D721Med (cell line): ENCODE results near the gene KLF2.

Experiments
- DNase-seq: peaks from one replicate; pipeline ENCODE4 v3.0.0; 2011; ENCODE audit warnings: low spot score; ENCODE audit not compliant: insufficient read length
- FAIRE-seq: peaks from 2 replicates; lab custom pipeline; 2011; peaks lifted over from hg19 to GRCh38; lab: Jason Lieb, UNC
- TF ChIP-seq, protein P1 (sequence below): IDR thresholded peaks from 2 replicates; pipeline ENCODE4 v1.5.1; 2012; ENCODE audit warnings: mild to moderate bottlenecking, control low read depth; ENCODE audit not compliant: insufficient read depth; ENCODE audit errors: missing control alignments

KLF2 gene

DNA sequence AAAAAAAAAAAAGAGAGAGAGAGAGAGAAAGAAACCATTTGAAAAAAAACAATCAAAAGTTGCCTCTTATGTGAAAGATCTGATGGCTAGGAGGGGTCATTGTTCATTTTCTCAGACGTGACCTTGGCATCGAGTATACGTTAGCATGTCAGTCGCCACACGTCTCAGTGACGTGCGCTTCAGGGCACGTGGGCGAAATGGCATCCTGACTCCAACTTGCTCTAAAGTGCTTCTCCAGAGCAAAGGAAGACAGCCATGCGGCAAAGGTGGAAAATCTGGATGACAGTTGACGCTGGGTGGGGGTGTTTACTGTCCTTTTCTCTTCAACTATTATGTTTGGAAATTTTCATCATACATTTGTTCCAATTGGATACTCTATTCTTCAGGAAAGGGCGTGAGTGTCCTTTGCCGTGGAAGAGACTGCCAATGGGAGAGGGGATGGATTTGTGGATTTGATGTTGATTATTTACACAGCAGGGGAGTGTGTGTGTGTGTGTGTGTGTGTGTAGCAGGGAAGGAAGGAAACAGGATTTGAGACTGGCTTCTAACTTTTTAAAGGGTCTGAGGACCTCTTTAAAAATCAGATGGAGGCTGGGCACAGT is 25.0 kb downstream of the KLF2 start:
- DNase-seq (no peak), FAIRE-seq (no peak)
- TF ChIP-seq, protein P1, sequence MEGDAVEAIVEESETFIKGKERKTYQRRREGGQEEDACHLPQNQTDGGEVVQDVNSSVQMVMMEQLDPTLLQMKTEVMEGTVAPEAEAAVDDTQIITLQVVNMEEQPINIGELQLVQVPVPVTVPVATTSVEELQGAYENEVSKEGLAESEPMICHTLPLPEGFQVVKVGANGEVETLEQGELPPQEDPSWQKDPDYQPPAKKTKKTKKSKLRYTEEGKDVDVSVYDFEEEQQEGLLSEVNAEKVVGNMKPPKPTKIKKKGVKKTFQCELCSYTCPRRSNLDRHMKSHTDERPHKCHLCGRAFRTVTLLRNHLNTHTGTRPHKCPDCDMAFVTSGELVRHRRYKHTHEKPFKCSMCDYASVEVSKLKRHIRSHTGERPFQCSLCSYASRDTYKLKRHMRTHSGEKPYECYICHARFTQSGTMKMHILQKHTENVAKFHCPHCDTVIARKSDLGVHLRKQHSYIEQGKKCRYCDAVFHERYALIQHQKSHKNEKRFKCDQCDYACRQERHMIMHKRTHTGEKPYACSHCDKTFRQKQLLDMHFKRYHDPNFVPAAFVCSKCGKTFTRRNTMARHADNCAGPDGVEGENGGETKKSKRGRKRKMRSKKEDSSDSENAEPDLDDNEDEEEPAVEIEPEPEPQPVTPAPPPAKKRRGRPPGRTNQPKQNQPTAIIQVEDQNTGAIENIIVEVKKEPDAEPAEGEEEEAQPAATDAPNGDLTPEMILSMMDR: no peak

DNA sequence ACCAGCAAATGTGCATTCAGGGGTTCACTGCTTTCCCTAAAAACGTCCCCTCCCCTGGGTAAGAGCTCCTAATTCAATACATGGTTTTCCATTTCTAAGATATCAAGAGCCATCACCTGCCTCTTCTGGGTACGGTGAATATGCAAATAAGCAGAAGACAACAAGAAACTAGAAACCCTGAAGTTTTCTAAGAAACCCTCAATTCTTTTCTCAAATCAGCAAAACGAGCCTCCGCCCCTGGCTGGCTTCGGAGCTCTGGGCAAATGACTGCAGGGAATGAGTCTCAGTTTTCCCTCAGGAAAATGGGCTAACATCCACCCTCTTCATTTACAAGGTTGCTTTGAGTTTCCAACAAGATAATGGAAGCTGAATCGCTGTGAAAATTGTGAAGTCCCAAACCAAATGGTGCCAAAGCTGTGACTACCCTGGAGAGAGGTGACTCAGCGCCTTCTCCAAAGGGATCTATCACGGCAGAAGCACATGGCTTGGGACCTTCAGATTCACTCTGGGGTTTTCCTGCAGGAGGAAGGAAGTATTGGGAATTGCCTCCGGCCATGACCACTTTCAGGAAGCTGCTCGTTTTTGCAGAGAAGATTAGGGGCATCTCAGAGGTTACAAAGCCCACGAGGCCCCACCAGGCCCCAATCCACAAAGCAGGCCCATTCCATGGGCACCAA is 26.6 kb downstream of the KLF2 start:
- no peak for DNase-seq
- TF ChIP-seq, protein P1: no peak
- no peak for FAIRE-seq

DNA sequence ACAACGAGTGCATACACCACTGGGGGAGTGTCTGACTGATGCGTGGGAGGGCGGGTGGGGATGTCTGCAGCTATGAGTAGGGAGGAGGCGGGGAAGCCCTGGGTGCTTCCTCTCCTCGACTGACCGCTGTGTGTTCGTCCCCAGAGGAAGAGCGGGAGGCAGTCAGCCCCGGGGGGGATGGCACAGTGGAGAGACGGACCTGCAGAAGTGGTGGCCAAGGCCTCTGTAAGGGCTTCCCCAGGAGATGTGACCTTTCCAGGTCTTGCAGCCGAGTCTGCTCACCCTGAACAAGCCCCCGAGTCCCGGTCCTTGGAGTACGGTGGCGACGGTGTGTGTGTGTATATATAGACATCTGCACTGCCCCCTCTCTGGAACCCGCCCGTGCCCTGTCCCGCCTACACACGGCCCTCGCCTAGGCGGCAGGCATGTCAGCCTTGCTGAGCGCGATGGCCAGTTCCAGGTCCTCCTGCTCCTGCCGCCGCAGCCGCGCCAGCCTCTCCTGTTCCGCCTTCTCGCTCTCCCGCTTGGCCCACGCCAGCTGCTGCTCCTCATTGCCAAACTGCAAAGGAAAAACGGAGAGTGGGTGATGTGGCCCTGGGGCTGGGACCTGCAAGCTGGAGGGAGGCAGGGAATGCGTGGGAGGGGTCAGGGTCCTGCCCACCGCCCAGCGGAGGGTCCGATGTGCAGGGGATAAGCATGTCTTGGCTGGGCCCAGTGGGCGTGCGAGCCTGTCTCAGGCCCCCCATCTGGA is 30.8 kb downstream of the KLF2 start:
- FAIRE-seq (no peak), DNase-seq (no peak)
- TF ChIP-seq, protein P1: no peak

DNA sequence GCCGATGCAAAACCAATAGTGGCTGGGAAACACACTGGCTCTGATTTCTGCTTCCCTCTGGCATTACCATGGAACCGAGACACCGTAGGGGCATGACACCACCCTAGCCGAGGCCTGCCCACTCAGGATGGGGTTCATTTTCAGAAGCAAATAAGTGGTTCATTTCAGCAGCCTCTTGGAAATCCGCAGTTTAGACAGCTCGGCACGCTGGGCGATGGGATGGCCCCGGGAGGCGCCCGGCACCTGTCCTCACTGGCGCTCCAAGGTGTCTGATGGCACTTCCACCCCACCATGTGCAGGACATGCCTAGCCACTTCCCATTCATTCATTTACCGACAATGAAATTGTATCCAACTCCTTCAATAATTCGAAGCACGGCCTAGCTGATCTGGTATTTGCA is 33.8 kb downstream of the KLF2 start:
- no peak for FAIRE-seq
- TF ChIP-seq, protein P1: no peak
- DNase-seq: no peak

DNA sequence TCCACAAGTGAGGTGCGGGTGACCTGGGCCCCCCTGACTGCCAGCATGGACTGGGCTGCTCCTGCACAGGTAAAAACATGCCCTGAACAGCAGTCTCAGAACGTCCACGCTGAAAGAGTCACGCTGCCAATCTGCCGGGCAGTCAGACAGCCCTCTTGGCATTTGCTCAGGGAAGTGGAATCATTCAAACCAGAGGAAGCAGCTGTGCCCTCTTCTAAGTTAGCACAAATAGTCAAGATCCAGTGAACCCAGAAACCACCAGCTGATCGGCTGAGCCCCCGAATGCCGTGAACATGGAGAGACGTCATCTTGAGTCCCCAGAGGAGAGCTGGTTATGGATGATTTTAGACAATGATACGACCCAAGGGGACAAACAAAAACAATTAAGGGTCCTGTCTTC is 34.4 kb downstream of the KLF2 start:
- no peak for FAIRE-seq
- TF ChIP-seq, protein P1: no peak
- no peak for DNase-seq

DNA sequence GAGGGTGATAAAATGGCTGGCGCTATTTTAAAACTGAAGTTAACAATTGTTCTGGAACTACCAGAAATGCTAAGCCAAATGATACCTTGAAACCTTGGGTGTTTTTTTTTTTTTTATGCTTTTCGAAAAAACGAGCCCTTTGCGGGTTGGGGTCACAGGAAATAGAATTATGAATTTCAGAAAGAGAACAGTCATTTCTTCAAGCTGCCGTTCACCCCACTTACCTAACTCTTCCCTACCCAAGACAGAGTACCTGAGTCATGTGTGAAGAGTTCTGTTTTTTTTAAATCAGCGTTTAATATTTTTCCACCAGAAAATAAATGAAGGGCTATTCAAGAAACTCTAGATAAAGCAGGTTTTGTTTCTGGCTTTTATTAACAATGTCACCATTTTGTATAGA is 35.3 kb downstream of the KLF2 start:
- no peak for FAIRE-seq
- TF ChIP-seq, protein P1: no peak
- DNase-seq: no peak
